A673 (cell line): Measurements from ENCODE around the gene FTCD. TPM values are rescaled to one million over a fixed set of nuclear protein-coding genes. Genes with fewer than 3 reads are reported as not detected.

Experiments
- BruUV-seq: library from RNA; stranded (reverse); fragments of 400-500 nt; replicated peaks from 2 replicates; lab custom pipeline; 2021; lab: Mats Ljungman, UMichigan
- CTCF ChIA-PET: fragments of 300-600 bp; sonication (Branson Sonifier 250); formaldehyde crosslinking; loops from one replicate; lab custom pipeline; 2022; ENCODE audit warnings: antibody characterized with exemption; lab: Charles Lee
- POLR2A ChIA-PET: fragments of 300-600 bp; sonication (Branson Sonifier 250); formaldehyde crosslinking; loops from one replicate; lab custom pipeline; 2022; ENCODE audit warnings: antibody characterized with exemption; ENCODE audit not compliant: low non-redundant PET; lab: Charles Lee
- DNase-seq: peaks from one replicate; pipeline ENCODE4 v3.0.0-alpha.2; 2015; ENCODE audit warnings: low spot score
- H3K27ac ChIP-seq: fragments of 200-600 bp; sonication (generic); 2 replicates; pipeline ENCODE4 v1.5.1; 2016; ENCODE audit warnings: mixed run types, low read depth, mild to moderate bottlenecking, mixed read lengths, antibody characterized with exemption, low read length; ENCODE audit not compliant: poor library complexity, severe bottlenecking
- H3K27me3 ChIP-seq: fragments of 200-600 bp; sonication (generic); replicated peaks from 2 replicates; pipeline ENCODE4 v1.6.1; 2017; ENCODE audit warnings: mixed run types, low read depth, mild to moderate bottlenecking, mixed read lengths, antibody characterized with exemption, low read length; ENCODE audit not compliant: insufficient read depth, poor library complexity
- H3K36me3 ChIP-seq: fragments of 200-600 bp; sonication (generic); 2 replicates; pipeline ENCODE4 v1.6.1; 2016; ENCODE audit warnings: mixed run types, mild to moderate bottlenecking, mixed read lengths, antibody characterized with exemption, low read length; ENCODE audit not compliant: insufficient read depth, poor library complexity, severe bottlenecking
- H3K4me1 ChIP-seq: fragments of 200-600 bp; sonication (generic); 2 replicates; pipeline ENCODE4 v1.6.1; 2017; ENCODE audit warnings: mixed run types, mild to moderate bottlenecking, mixed read lengths, antibody characterized with exemption, low read length; ENCODE audit not compliant: insufficient read depth, poor library complexity, severe bottlenecking
- H3K4me3 ChIP-seq: fragments of 200-600 bp; sonication (generic); 2 replicates; pipeline ENCODE4 v1.5.1; 2016; ENCODE audit warnings: low read depth, mixed run types, mild to moderate bottlenecking, mixed read lengths, low read length; ENCODE audit not compliant: poor library complexity, severe bottlenecking
- H3K9me3 ChIP-seq: fragments of 200-600 bp; sonication (generic); 2 replicates; pipeline ENCODE4 v1.6.1; 2016; ENCODE audit warnings: mixed run types, low read depth, mild to moderate bottlenecking, mixed read lengths, antibody characterized with exemption, low read length; ENCODE audit not compliant: poor library complexity, severe bottlenecking
- CTCF ChIP-seq: fragments of 300-800, 200-600 bp; sonication (generic); conservative IDR thresholded peaks from 2 replicates; pipeline ENCODE4 v1.5.1; 2017; ENCODE audit warnings: low read depth, mild to moderate bottlenecking, antibody characterized with exemption, low read length, moderate library complexity, mixed read lengths
- EZH2 ChIP-seq: fragments of 200-600 bp; sonication (generic); IDR thresholded peaks from 2 replicates; pipeline ENCODE4 v1.6.1; 2017; ENCODE audit warnings: borderline replicate concordance, low read depth, mild to moderate bottlenecking, mixed read lengths, antibody characterized with exemption, low read length; ENCODE audit not compliant: poor library complexity, severe bottlenecking
- intact Hi-C: fragments of 100-400 bp; cut with micrococcal nuclease; formaldehyde crosslinking; loops from one replicate; pipeline ENCODE4 v1.10.0; 2022; ENCODE audit not compliant: unreplicated experiment
- total RNA-seq: library from RNA; stranded (reverse); gene quantifications from 2 replicates; pipeline ENCODE4 v1.2.3, GENCODE V29; 2021

Gene FTCD
- total RNA-seq, 1 experiment from 2014 or later = 5.4 TPM

- H3K36me3 ChIP-seq = peaks cover 4% of the 10 kb centered on the region
- no peak overlapping the region for H3K27ac ChIP-seq
- CTCF ChIA-PET = no interaction called here
- no peaks in the 10 kb centered on the region for H3K27me3 ChIP-seq
- intact Hi-C loops = no loop called here
- no peaks in the 10 kb centered on the region for H3K4me1 ChIP-seq
- no peak overlapping the region for H3K4me3 ChIP-seq
- no TSS peak for BruUV-seq
- TF ChIP-seq EZH2 (no peak), CTCF (no peak)
- no peaks in the 10 kb centered on the region for H3K9me3 ChIP-seq
- no peak for DNase-seq
- POLR2A ChIA-PET = no interaction called here
Measured at GRCh38 chr21:46160657-46160906, 5.2 kb upstream of the FTCD start.

GRCh38 chr21:46159841-46160656 is 4.7 kb upstream of the FTCD start:
- H3K36me3 ChIP-seq = peaks cover 4% of the 10 kb centered on the region
- DNase-seq = no peak
- H3K4me3 ChIP-seq = no peak overlapping the region
- intact Hi-C loops = loop anchor here (2.0 kb wide), 1 partner anchor 13 kb away; no protein-coding TSS in a partner anchor
- no peaks in the 10 kb centered on the region for H3K27me3 ChIP-seq
- BruUV-seq = no TSS peak
- POLR2A ChIA-PET = no interaction called here
- TF ChIP-seq CTCF (no peak), EZH2 (no peak)
- no peaks in the 10 kb centered on the region for H3K9me3 ChIP-seq
- no peaks in the 10 kb centered on the region for H3K4me1 ChIP-seq
- CTCF ChIA-PET = no interaction called here
- H3K27ac ChIP-seq = no peak overlapping the region

GRCh38 chr21:46159390-46159789 is 4.0 kb upstream of the FTCD start:
- Histone ChIP-seq H3K4me1 (no peaks in the 10 kb centered on the region), H3K27ac (no peak overlapping the region), H3K9me3 (no peaks in the 10 kb centered on the region), H3K36me3 (peaks cover 4% of the 10 kb centered on the region), H3K27me3 (no peaks in the 10 kb centered on the region), H3K4me3 (no peak overlapping the region)
- ChIA-PET POLR2A (no interaction called here), CTCF (no interaction called here)
- BruUV-seq = no TSS peak
- no peak for DNase-seq
- TF ChIP-seq CTCF (no peak), EZH2 (no peak)
- intact Hi-C loops = loop anchor here (2.0 kb wide), 1 partner anchor 13 kb away; no protein-coding TSS in a partner anchor
